ENCODE data around the gene CDYL2. TPM values are rescaled to one million over a fixed set of nuclear protein-coding genes. Genes with fewer than 3 reads are reported as not detected.

CDYL2 gene
- total and polyA plus RNA-seq, 4 donors, result 0.84 to 4.1 (median 2.3) TPM

GRCh38 chr16:80669673-80670072 is 134.7 kb downstream of the CDYL2 start:
- Histone ChIP-seq H3K27me3 (ENCODE audit: control insufficient read depth in 4 of 4, insufficient read depth in 4 of 4, low read length in 3 of 4) (no peaks in the 10 kb centered on the region), H3K4me1 (ENCODE audit: control insufficient read depth in 4 of 4, insufficient read depth in 4 of 4, low read length in 3 of 4) (no peaks in the 10 kb centered on the region), H3K9ac (ENCODE audit: low read depth in 1 of 2, low read length in 2 of 2) (no peak overlapping the region), H3K27ac (ENCODE audit: low read depth in 1 of 2, low read length in 2 of 2) (no peak overlapping the region), H3K36me3 (ENCODE audit: control insufficient read depth in 4 of 4, insufficient read depth in 3 of 4, low read depth in 1 of 4, low read length in 3 of 4) (no peaks in the 10 kb centered on the region), H3K9me3 (ENCODE audit: control insufficient read depth in 4 of 4, low read length in 3 of 4) (no peaks in the 10 kb centered on the region), H3K4me3 (ENCODE audit: low read depth in 1 of 3, low read length in 3 of 3) (no peak overlapping the region)
- TF ChIP-seq FOXA2 (IDR thresholded peaks at IDR 0.05) (no peak), EGR1 (IDR thresholded peaks at IDR 0.05; ENCODE audit: low read depth in 2 of 2) (no peak), HNF4G (IDR thresholded peaks at IDR 0.05) (no peak), RXRA (IDR thresholded peaks at IDR 0.05) (no peak), MAX (IDR thresholded peaks at IDR 0.05) (no peak), YY1 (IDR thresholded peaks at IDR 0.05) (no peak), TAF1 (conservative IDR thresholded peaks at IDR 0.05) (no peak), RAD21 (IDR thresholded peaks at IDR 0.05) (no peak), SP1 (IDR thresholded peaks at IDR 0.05) (no peak), REST (IDR thresholded peaks at IDR 0.05) (no peak), ZBTB33 (IDR thresholded peaks at IDR 0.05) (no peak), GABPA (IDR thresholded peaks at IDR 0.05 in 1 of 2, conservative IDR thresholded peaks at IDR 0.05 in 1 of 2) (no peak), JUND (IDR thresholded peaks at IDR 0.05) (no peak), HNF4A (conservative IDR thresholded peaks at IDR 0.05) (no peak), FOXA1 (IDR thresholded peaks at IDR 0.05) (no peak), ATF3 (IDR thresholded peaks at IDR 0.05) (no peak)
- WGBS, result 97% methylated on average over 6 of the region's 6 CpGs
- DNase-seq (ENCODE audit: low spot score), result no peak

- Histone ChIP-seq H3K27me3 (ENCODE audit: control insufficient read depth in 4 of 4, insufficient read depth in 4 of 4, low read length in 3 of 4) (no peaks in the 10 kb centered on the region), H3K4me1 (ENCODE audit: control insufficient read depth in 4 of 4, insufficient read depth in 4 of 4, low read length in 3 of 4) (no peaks in the 10 kb centered on the region), H3K9ac (ENCODE audit: low read depth in 1 of 2, low read length in 2 of 2) (no peak overlapping the region), H3K27ac (ENCODE audit: low read depth in 1 of 2, low read length in 2 of 2) (no peak overlapping the region), H3K36me3 (ENCODE audit: control insufficient read depth in 4 of 4, insufficient read depth in 3 of 4, low read depth in 1 of 4, low read length in 3 of 4) (no peaks in the 10 kb centered on the region), H3K4me3 (ENCODE audit: low read depth in 1 of 3, low read length in 3 of 3) (no peak overlapping the region), H3K9me3 (ENCODE audit: control insufficient read depth in 4 of 4, low read length in 3 of 4) (no peaks in the 10 kb centered on the region)
- no peak for DNase-seq (ENCODE audit: low spot score)
- no peak for TF ChIP-seq HNF4G (IDR thresholded peaks at IDR 0.05)
- TF ChIP-seq TAF1 (conservative IDR thresholded peaks at IDR 0.05), result no peak
- no peak for TF ChIP-seq MAX (IDR thresholded peaks at IDR 0.05)
- no peak for TF ChIP-seq FOXA2 (IDR thresholded peaks at IDR 0.05)
- 98% methylated on average over 6 of the region's 6 CpGs for WGBS
Observed at GRCh38 chr16:80667925-80668324, 136.5 kb downstream of the CDYL2 start.

Data from liver (tissue), 9 donors.